Gastrocnemius medialis (tissue), 4 donors: Measurements from ENCODE around the gene PKP1.

Experiments used
- POLR2A ChIP-seq, 2 donors: fragments of 450-650 bp; IDR thresholded peaks; one replicate each; pipeline ENCODE4 v1.6.1; 2017; ENCODE audit warnings: antibody characterized with exemption in 2 of 2, mild to moderate bottlenecking in 2 of 2, moderate library complexity in 2 of 2
- TF ChIP-seq, protein P1 (sequence below), 5 experiments: fragments of 450-650 bp in 3 of 5; fragments of 200-600 bp in 2 of 5; sonication (generic) in 2 of 5; IDR thresholded peaks in 4 of 5; conservative IDR thresholded peaks in 1 of 5; 1 replicate in 4 of 5; 2 replicates in 1 of 5; pipeline ENCODE4 v1.5.1; 2016 to 2019; ENCODE audit warnings: antibody characterized with exemption in 5 of 5, mild to moderate bottlenecking in 3 of 5, moderate library complexity in 3 of 5

DNA sequence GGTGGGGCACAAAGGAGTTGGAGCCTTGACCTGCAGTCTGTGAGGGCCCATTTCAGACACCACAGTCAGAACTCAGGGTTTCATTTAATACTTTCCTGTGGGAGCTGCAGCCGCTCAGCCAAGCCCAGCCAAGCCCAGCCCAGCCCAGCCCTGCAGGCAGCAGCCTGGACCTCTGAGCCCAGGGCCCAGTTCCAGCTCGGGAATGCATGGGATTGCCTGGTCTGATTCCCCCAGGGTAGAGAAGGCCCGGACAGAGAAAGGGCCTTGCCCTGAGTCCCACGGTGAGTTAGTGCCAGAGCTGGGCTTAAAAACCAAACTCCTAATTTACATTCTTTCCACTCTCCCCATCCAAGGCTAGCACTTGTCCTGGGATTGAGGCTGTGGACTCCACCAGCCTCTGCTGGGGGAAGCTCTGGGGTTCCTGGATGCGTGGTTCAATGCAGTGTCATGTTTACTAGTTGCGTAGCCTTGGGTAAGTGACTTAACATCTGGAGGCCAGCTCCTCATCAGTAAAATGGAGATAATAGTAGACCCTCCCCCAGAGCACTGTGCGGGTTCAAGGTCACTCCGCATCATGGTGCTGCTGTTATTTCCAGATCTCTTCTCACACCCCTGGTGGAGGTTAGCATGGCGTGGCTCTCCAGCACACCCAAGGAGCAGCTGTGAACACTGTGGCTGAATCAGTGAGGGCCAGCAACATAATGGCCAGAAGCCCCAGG, 29.2 kb upstream of the PKP1 start:
- TF ChIP-seq, protein P1, sequence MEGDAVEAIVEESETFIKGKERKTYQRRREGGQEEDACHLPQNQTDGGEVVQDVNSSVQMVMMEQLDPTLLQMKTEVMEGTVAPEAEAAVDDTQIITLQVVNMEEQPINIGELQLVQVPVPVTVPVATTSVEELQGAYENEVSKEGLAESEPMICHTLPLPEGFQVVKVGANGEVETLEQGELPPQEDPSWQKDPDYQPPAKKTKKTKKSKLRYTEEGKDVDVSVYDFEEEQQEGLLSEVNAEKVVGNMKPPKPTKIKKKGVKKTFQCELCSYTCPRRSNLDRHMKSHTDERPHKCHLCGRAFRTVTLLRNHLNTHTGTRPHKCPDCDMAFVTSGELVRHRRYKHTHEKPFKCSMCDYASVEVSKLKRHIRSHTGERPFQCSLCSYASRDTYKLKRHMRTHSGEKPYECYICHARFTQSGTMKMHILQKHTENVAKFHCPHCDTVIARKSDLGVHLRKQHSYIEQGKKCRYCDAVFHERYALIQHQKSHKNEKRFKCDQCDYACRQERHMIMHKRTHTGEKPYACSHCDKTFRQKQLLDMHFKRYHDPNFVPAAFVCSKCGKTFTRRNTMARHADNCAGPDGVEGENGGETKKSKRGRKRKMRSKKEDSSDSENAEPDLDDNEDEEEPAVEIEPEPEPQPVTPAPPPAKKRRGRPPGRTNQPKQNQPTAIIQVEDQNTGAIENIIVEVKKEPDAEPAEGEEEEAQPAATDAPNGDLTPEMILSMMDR (IDR thresholded peaks at IDR 0.05 in 4 of 5, conservative IDR thresholded peaks at IDR 0.05 in 1 of 5), result no peak
- TF ChIP-seq POLR2A (IDR thresholded peaks at IDR 0.05), result no peak
